Effector memory CD8-positive, alpha-beta T cell (primary cell): ENCODE measurements around the gene C1orf226.
"Not testable (repeated sequence)": the region's sequence is repeated elsewhere in the genome, so short reads cannot be mapped to it uniquely, and the experiment has no call there.

Source experiments
- ATAC-seq: fragments of 150-1000 bp; cut with Tn5 transposase; replicated peaks from 2 replicates; pipeline ENCODE4 v1.10.0; 2021; ENCODE audit warnings: mild to moderate bottlenecking, moderate library complexity
- DNase-seq, 3 experiments: peaks; one replicate each; pipeline ENCODE4 v3.0.0; 2021
- H3K27ac Mint-ChIP-seq, 2 donors: one replicate each; pipeline ENCODE4 v1.8.0; 2022; ENCODE audit warnings: mild to moderate bottlenecking in 2 of 2, mixed read lengths in 2 of 2, moderate library complexity in 2 of 2
- H3K27me3 Mint-ChIP-seq, 2 donors: one replicate each; pipeline ENCODE4 v1.8.0; 2022; ENCODE audit warnings: mixed read lengths in 2 of 2
- H3K36me3 Mint-ChIP-seq: one replicate; pipeline ENCODE4 v1.8.0; 2022; ENCODE audit warnings: mild to moderate bottlenecking, moderate library complexity, mixed read lengths; ENCODE audit not compliant: insufficient read depth
- H3K4me1 Mint-ChIP-seq, 2 donors: one replicate each; pipeline ENCODE4 v1.8.0; 2022; ENCODE audit warnings: low read depth in 2 of 2, mixed read lengths in 2 of 2
- H3K4me3 Mint-ChIP-seq, 2 donors: one replicate each; pipeline ENCODE4 v1.8.0; 2022; ENCODE audit warnings: mild to moderate bottlenecking in 2 of 2, mixed read lengths in 2 of 2, moderate library complexity in 2 of 2
- H3K9me3 Mint-ChIP-seq, 2 donors: one replicate each; pipeline ENCODE4 v1.8.0; 2022; ENCODE audit warnings: mixed read lengths in 2 of 2
- total RNA-seq, 9 experiments: gene quantifications; one replicate each; lab custom pipeline; 2026; lab: John Stamatoyannopoulos, UW

C1orf226 gene, protein sequence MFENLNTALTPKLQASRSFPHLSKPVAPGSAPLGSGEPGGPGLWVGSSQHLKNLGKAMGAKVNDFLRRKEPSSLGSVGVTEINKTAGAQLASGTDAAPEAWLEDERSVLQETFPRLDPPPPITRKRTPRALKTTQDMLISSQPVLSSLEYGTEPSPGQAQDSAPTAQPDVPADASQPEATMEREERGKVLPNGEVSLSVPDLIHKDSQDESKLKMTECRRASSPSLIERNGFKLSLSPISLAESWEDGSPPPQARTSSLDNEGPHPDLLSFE
- 0 to 0.30 (median 0.07) reads per million in 9 experiments for total RNA-seq

DNA sequence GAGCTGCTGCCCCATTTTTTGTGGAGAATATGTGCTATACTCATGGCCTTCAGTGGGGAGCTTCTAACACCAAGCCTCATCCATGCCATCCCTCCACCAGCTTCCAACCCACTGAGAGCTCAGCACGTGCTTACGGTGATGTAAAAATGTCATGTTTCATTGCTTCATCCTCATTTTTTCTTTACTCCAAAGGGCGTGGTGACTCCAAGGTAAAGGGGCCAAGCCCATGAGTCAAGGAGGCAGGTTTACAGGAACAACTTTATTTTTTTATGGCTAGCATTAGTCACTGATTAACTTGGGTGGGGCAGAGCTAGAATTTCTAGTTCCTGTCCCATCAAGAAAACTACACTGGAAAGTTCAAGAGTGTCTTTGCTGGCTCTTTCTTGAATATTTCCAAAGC, at the start of gene C1orf226:
TSS of gene C1orf226 (plus strand) at position 346 of the 400 bp plus-strand sequence. CDS start 174 bp downstream, outside the sequence.
- H3K36me3 Mint-ChIP-seq = no peaks in the 10 kb centered on the region
- peaks cover 0 to 49% of the 10 kb centered on the region in 2 donors for H3K27me3 Mint-ChIP-seq
- no peak within 1 kb of the TSS for H3K4me3 Mint-ChIP-seq
- no peaks in the 10 kb centered on the region for H3K9me3 Mint-ChIP-seq
- no peak within 1 kb of the TSS for H3K27ac Mint-ChIP-seq
- no peak for DNase-seq
- no peak for ATAC-seq
- H3K4me1 Mint-ChIP-seq = no peaks in the 10 kb centered on the region

DNA sequence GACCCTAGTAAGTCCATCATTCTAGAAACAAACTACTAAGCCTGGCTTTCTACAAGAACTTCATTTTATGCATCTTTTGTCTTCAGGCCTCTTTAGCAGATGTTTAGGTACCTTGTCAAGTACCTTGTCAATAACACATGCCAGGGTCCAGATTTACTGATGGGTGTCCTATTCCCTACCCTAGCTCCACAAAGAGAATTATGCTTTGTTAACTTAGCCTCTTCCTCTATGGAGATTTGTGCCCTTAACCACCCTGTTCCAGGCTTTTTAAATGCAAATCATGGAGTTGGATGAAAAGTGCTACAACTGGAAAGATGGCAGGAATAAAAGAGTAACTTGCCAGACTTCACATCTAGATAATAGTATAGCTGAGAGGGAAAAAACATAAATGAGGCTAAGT, 47.5 kb upstream of the C1orf226 start:
- no peaks in the 10 kb centered on the region for H3K4me1 Mint-ChIP-seq
- H3K27ac Mint-ChIP-seq = no peak overlapping the region
- no peaks in the 10 kb centered on the region for H3K36me3 Mint-ChIP-seq
- H3K27me3 Mint-ChIP-seq = peaks cover 45 to 47% of the 10 kb centered on the region in 2 donors
- ATAC-seq (no peak), DNase-seq (no peak)
- no peak overlapping the region for H3K4me3 Mint-ChIP-seq
- H3K9me3 Mint-ChIP-seq = no peaks in the 10 kb centered on the region

GRCh38 chr1:162335126-162335525, 46.4 kb upstream of the C1orf226 start:
- Mint-ChIP-seq H3K36me3 (no peaks in the 10 kb centered on the region), H3K27me3 (peaks cover 42 to 57% of the 10 kb centered on the region in 2 donors), H3K4me1 (no peaks in the 10 kb centered on the region), H3K4me3 (no peak overlapping the region), H3K27ac (no peak overlapping the region), H3K9me3 (no peaks in the 10 kb centered on the region)
- no peak for ATAC-seq
- DNase-seq = no peak

- H3K4me1 Mint-ChIP-seq = no peaks in the 10 kb centered on the region
- peaks cover 36 to 53% of the 10 kb centered on the region in 2 donors for H3K27me3 Mint-ChIP-seq
- no peak overlapping the region for H3K27ac Mint-ChIP-seq
- H3K4me3 Mint-ChIP-seq = no peak overlapping the region
- H3K36me3 Mint-ChIP-seq = no peaks in the 10 kb centered on the region
- no peak for DNase-seq
- ATAC-seq = no peak
- no peaks in the 10 kb centered on the region for H3K9me3 Mint-ChIP-seq
These were observed 44.8 kb upstream of the C1orf226 start for GRCh38 chr1:162336621-162337285.

GRCh38 chr1:162342452-162342983, 39.0 kb upstream of the C1orf226 start:
- DNase-seq = no peak

DNA sequence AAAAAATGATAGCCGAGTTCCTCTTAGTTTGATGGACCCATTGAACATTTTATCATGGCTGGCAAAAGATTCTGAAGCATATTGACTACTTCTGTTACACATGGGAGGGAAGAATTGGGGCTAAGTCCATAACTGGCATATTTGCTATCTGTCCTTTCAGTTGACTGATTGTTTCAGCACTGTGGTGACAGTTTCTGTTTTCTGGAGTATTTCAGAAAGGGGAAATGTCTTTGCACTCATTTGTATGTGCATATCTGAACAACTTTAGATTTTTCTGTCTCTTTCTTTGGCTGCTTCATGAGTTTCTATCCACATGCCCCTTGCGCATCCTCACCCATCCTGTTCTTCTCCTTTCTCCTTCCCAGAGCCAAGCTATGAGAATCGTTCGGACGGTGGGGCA, 38.1 kb upstream of the C1orf226 start:
- Mint-ChIP-seq H3K9me3 (no peaks in the 10 kb centered on the region), H3K27me3 (peaks cover 26 to 39% of the 10 kb centered on the region in 2 donors), H3K4me1 (no peaks in the 10 kb centered on the region), H3K36me3 (no peaks in the 10 kb centered on the region), H3K27ac (no peak overlapping the region), H3K4me3 (no peak overlapping the region)
- ATAC-seq (no peak), DNase-seq (no peak)

More at GRCh38 chr1:162342452-162342983, 39.0 kb upstream of the C1orf226 start:
- Mint-ChIP-seq H3K27ac (no peak overlapping the region), H3K4me1 (no peaks in the 10 kb centered on the region), H3K9me3 (no peaks in the 10 kb centered on the region), H3K4me3 (no peak overlapping the region), H3K36me3 (no peaks in the 10 kb centered on the region), H3K27me3 (peaks cover 20 to 49% of the 10 kb centered on the region in 2 donors)
- ATAC-seq = no peak

DNA sequence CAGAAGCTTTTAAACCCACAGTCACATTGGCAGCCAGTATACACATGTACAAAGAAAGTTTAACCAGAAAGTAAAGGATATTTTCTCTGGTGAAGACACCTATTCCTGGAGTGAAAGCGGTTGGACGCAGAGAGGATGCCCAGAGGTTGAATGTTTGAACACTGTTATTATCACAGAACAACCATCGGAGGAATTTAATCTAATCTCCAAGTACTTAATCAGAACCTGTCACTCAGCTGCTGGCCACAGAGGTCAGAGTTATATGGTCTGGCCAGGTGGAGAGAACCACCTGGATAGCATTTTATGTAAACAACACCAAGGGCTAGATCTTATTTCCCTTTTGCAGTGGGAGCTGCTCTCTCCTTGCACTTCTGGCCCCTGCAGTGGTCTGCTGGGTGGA, 34.2 kb upstream of the C1orf226 start:
- H3K36me3 Mint-ChIP-seq = no peaks in the 10 kb centered on the region
- ATAC-seq (no peak), DNase-seq (no peak)
- no peak overlapping the region for H3K27ac Mint-ChIP-seq
- H3K4me1 Mint-ChIP-seq = no peaks in the 10 kb centered on the region
- peaks cover 18 to 37% of the 10 kb centered on the region in 2 donors for H3K27me3 Mint-ChIP-seq
- no peak overlapping the region for H3K4me3 Mint-ChIP-seq
- H3K9me3 Mint-ChIP-seq = no peaks in the 10 kb centered on the region

DNA sequence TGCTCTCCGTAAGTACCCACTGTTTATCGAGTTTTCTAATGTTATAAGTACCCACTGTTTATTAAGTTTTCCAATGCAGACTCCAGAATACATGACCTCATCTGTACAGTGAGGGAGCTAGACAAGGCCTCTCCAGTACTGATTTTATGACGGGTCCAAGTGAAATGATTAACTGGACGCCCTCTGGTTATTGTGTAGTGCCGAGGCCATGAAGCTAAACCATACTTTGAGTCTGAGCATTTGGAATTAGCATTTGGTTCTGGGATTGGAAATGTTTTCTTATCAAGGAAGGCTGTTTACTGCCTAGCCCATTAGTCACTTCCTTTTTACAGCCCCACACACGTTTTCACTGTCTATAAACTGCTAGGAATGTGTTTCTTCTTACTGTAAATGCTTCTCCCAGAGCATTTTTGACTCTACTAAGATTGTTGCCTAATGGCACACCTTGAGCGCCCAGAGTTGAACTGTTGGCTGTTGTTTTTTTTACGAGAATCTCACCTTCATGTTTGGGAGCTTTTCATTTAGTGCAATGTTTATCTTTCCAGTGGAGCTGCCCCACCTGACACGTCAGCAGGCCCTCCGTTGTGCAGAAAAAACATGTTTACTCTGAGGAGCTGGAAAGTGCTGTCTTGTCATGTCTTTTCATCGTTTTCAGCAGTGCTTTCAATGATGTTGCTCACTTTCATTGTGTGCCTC, 31.7 kb upstream of the C1orf226 start:
- peaks cover 28 to 58% of the 10 kb centered on the region in 2 donors for H3K27me3 Mint-ChIP-seq
- DNase-seq = no peak
- ATAC-seq = no peak
- H3K4me3 Mint-ChIP-seq = no peak overlapping the region
- no peaks in the 10 kb centered on the region for H3K9me3 Mint-ChIP-seq
- H3K4me1 Mint-ChIP-seq = no peaks in the 10 kb centered on the region
- no peak overlapping the region for H3K27ac Mint-ChIP-seq
- H3K36me3 Mint-ChIP-seq = no peaks in the 10 kb centered on the region

DNA sequence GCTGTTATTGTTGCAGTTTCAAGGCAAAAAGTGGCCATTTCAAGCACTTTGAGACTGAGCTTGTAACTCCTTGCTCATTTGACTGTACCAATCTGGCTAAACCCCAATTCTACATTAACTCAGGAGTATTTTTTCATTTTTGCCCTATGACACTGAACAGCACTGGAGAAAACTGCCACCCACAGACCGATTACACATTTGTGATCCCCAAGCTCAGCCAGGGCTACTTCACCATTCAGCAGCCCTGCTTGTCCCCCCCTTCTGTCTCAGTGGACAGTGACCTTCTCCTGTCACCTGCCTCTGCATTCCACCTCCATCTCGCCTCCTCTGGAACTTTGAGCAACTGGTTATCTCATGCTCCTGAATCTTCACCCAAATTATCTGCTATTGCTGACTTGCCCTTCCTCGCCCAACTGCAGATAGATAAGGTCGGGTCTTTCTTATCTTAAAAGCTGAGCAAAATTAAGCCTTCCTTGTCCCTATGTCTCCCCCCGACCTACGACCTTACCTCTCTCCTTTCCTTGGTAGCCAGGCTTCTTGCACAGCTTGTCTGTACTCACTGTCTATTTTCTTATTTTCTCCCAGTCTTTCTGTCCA, 30.2 kb upstream of the C1orf226 start:
- H3K27ac Mint-ChIP-seq = no peak overlapping the region
- no peak for ATAC-seq
- no peaks in the 10 kb centered on the region for H3K36me3 Mint-ChIP-seq
- no peak for DNase-seq
- no peaks in the 10 kb centered on the region for H3K4me1 Mint-ChIP-seq
- H3K27me3 Mint-ChIP-seq = peaks cover 44 to 66% of the 10 kb centered on the region in 2 donors
- H3K9me3 Mint-ChIP-seq = no peaks in the 10 kb centered on the region
- H3K4me3 Mint-ChIP-seq = no peak overlapping the region

DNA sequence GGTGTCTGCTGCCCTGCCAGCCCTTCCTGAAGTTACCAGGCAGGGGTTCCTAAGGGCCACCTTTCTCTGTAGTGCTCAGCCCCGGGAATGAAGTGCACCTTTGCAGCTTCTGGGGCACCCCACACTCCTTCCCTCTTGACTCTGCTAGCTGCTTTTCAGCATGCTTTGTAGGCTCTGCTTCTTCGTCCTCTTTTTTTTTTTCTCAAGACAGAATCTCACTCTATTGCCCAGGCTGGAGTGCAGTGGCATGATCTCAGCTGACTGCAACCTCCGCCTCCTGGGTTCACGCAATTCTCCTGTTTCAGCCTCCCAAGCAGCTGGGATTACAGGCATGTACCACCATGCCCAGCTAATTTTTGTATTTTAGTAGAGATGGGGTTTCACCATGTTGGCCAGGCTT, 29.7 kb upstream of the C1orf226 start:
- H3K27ac Mint-ChIP-seq, H3K4me3 Mint-ChIP-seq, H3K36me3 Mint-ChIP-seq, H3K9me3 Mint-ChIP-seq, ATAC-seq, H3K4me1 Mint-ChIP-seq, DNase-seq: not testable (repeated sequence)
- peaks cover 49 to 67% of the 10 kb centered on the region in 2 donors for H3K27me3 Mint-ChIP-seq

DNA sequence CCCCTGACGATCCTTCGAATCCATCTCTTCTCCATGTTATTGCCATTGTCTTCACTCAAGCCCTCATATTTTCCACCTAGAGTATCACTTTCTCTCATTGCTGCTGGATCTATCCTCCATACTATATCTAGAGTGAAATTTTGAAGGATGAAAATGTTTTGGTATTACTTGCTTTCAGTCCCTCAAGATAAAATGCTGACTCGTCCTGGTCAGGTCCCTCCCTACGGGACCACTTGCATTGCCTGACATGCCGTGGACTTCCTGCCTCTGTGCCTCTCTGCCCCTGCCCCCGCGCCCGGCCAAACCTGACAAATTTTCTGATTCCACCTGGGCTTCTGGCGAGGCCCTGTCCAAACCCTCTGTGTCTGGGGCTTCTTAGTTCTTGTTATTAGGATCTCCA, 28.4 kb upstream of the C1orf226 start:
- no peak overlapping the region for H3K4me3 Mint-ChIP-seq
- DNase-seq = no peak
- H3K27me3 Mint-ChIP-seq = peaks cover 61 to 66% of the 10 kb centered on the region in 2 donors
- H3K36me3 Mint-ChIP-seq = no peaks in the 10 kb centered on the region
- H3K9me3 Mint-ChIP-seq = no peaks in the 10 kb centered on the region
- H3K27ac Mint-ChIP-seq = no peak overlapping the region
- no peak for ATAC-seq
- no peaks in the 10 kb centered on the region for H3K4me1 Mint-ChIP-seq

DNA sequence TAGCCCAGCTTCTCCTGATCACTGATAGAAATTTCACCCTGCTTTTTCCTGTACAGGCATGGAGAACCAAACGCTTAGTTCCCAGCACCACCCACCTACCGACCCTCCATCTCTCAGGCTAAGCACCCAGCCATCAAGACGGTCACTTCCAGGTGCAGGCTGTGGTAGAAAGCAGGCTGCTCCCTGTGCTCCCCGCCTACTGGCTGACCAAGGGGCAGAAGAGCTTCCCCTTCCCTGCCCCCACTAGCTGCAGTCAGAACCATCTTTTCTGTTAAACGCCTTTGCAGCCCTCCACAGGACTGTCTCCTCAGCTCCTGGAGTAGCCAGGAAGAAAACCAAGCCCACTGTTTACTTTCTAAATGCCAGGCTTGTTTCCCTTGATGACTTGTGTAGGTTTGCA, 27.8 kb upstream of the C1orf226 start:
- peaks cover 62 to 66% of the 10 kb centered on the region in 2 donors for H3K27me3 Mint-ChIP-seq

GRCh38 chr1:162357681-162358266, 23.8 kb upstream of the C1orf226 start:
- no peaks in the 10 kb centered on the region for H3K9me3 Mint-ChIP-seq
- no peak overlapping the region for H3K4me3 Mint-ChIP-seq
- DNase-seq (no peak), ATAC-seq (no peak)
- H3K4me1 Mint-ChIP-seq = no peaks in the 10 kb centered on the region
- no peak overlapping the region for H3K27ac Mint-ChIP-seq
- H3K27me3 Mint-ChIP-seq = peaks cover 47 to 72% of the 10 kb centered on the region in 2 donors
- no peaks in the 10 kb centered on the region for H3K36me3 Mint-ChIP-seq

More for the DNA sequence above, 27.8 kb upstream of the C1orf226 start:
- no peak overlapping the region for H3K4me3 Mint-ChIP-seq
- DNase-seq (no peak), ATAC-seq (no peak)
- no peaks in the 10 kb centered on the region for H3K9me3 Mint-ChIP-seq
- no peaks in the 10 kb centered on the region for H3K36me3 Mint-ChIP-seq
- no peaks in the 10 kb centered on the region for H3K4me1 Mint-ChIP-seq
- no peak overlapping the region for H3K27ac Mint-ChIP-seq
